Gastrocnemius medialis (tissue), 4 donors: ENCODE results near the gene RGS17. TPM values are rescaled to one million over a fixed set of nuclear protein-coding genes. Genes with fewer than 3 reads are reported as not detected.

Experiments
- ATAC-seq, 2 donors: fragments of 150-250 bp; one replicate each; pipeline ENCODE4 v1.9.1; 2016
- DNase-seq, 2 donors: peaks; one replicate each; pipeline ENCODE4 v3.0.0-alpha.2; 2019
- H3K27ac ChIP-seq, 4 donors: fragments of 200-600 bp; sonication (generic); 1 replicate in 1 of 4; 2 replicates in 3 of 4; pipeline ENCODE4 v1.5.1; 2016 to 2018; ENCODE audit warnings: mild to moderate bottlenecking in 2 of 4, moderate library complexity in 1 of 4
- H3K27me3 ChIP-seq, 3 donors: fragments of 200-600 bp; sonication (generic) in 2 of 3; 1 replicate in 1 of 3; 2 replicates in 2 of 3; pipeline versions ENCODE4 v1.5.1 to v1.6.0; 2016 to 2019; ENCODE audit warnings: mild to moderate bottlenecking in 1 of 3, moderate library complexity in 1 of 3
- H3K36me3 ChIP-seq, 2 donors: fragments of 200-600 bp; sonication (generic) in 1 of 2; one replicate each; pipeline ENCODE4 v1.5.1; 2017 to 2018
- H3K4me1 ChIP-seq, 2 donors: fragments of 200-600 bp; sonication (generic) in 1 of 2; one replicate each; pipeline ENCODE4 v1.5.1; 2016 to 2017; ENCODE audit warnings: mild to moderate bottlenecking in 2 of 2
- H3K4me3 ChIP-seq, 4 donors: fragments of 200-600 bp; sonication (generic) in 3 of 4; 1 replicate in 1 of 4; 2 replicates in 3 of 4; pipeline ENCODE4 v1.5.1; 2016 to 2019; ENCODE audit warnings: mild to moderate bottlenecking in 2 of 4
- H3K9me3 ChIP-seq, 3 donors: fragments of 200-600 bp; sonication (generic) in 2 of 3; 1 replicate in 1 of 3; 2 replicates in 2 of 3; pipeline ENCODE4 v1.5.1; 2016 to 2019
- CTCF ChIP-seq, 5 experiments: fragments of 450-650 bp in 3 of 5; fragments of 200-600 bp in 2 of 5; sonication (generic) in 2 of 5; IDR thresholded peaks in 4 of 5; conservative IDR thresholded peaks in 1 of 5; 1 replicate in 4 of 5; 2 replicates in 1 of 5; pipeline ENCODE4 v1.5.1; 2016 to 2019; ENCODE audit warnings: antibody characterized with exemption in 5 of 5, mild to moderate bottlenecking in 3 of 5, moderate library complexity in 3 of 5
- POLR2A ChIP-seq, 2 donors: fragments of 450-650 bp; IDR thresholded peaks; one replicate each; pipeline ENCODE4 v1.6.1; 2017; ENCODE audit warnings: antibody characterized with exemption in 2 of 2, mild to moderate bottlenecking in 2 of 2, moderate library complexity in 2 of 2
- in situ Hi-C, 4 donors: fragments of 200-750 bp; cut with MboI; loops; one replicate each; pipeline versions ENCODE4 v1.15.0 to v1.8.0; 2017; ENCODE audit warnings: low sequenced_read_pairs in 4 of 4
- intact Hi-C: fragments of 100-400 bp; cut with DNase I; formaldehyde crosslinking; loops from one replicate; pipeline ENCODE4 v1.15.1; 2023; ENCODE audit warnings: low total_unique reads
- total RNA-seq, 4 donors: library from RNA; depleted of rRNA; stranded (reverse); fragments of >200 nt; gene quantifications; one replicate each; pipeline versions ENCODE4 v1.1.0 to v1.2.3, GENCODE V29; 2016

RGS17 gene
- total RNA-seq, 4 donors from 2014 or later = 0.11 TPM; not detected in 3

GRCh38 chr6:153076431-153076830 lies 54.7 kb downstream of the RGS17 start:
- ATAC-seq = no peak
- Histone ChIP-seq H3K36me3 (no peaks in the 10 kb centered on the region), H3K4me1 (no peaks in the 10 kb centered on the region), H3K4me3 (no peak overlapping the region), H3K27me3 (no peaks in the 10 kb centered on the region), H3K9me3 (no peaks in the 10 kb centered on the region), H3K27ac (no peak overlapping the region)
- TF ChIP-seq POLR2A (IDR thresholded peaks at IDR 0.05) (no peak), CTCF (IDR thresholded peaks at IDR 0.05 in 4 of 5, conservative IDR thresholded peaks at IDR 0.05 in 1 of 5) (no peak)
- intact Hi-C loops (no loop called here), in situ Hi-C loops (no loop called here)
- DNase-seq = no peak

DNA sequence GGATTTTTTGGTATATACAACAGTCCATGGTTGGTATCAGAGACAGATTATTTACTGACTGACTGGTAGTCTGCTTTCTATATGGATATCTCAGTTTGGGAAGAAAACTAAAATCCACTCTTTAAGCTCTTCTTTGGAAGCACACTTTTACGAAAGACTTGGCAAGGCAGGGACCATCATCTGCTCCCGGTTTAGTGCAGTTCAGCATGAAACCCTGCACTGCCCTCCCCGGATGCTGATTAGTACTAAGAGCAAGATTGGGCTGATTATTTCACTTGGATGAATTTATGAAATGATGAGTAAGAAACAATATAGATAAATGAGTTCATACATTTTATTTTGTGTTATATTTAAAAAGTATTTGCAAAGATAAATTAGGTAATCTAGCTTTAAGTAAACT lies 56.3 kb downstream of the RGS17 start:
- no peak for ATAC-seq
- TF ChIP-seq POLR2A (IDR thresholded peaks at IDR 0.05) = no peak
- intact Hi-C loops = no loop called here
- in situ Hi-C loops = no loop called here
- Histone ChIP-seq H3K9me3 (no peaks in the 10 kb centered on the region), H3K4me1 (no peaks in the 10 kb centered on the region), H3K36me3 (no peaks in the 10 kb centered on the region), H3K27ac (no peak overlapping the region), H3K27me3 (no peaks in the 10 kb centered on the region), H3K4me3 (no peak overlapping the region)
- DNase-seq = no peak

GRCh38 chr6:153073841-153074240 lies 57.2 kb downstream of the RGS17 start:
- in situ Hi-C loops = no loop called here
- intact Hi-C loops = no loop called here
- no peak for TF ChIP-seq CTCF (IDR thresholded peaks at IDR 0.05 in 4 of 5, conservative IDR thresholded peaks at IDR 0.05 in 1 of 5)
- TF ChIP-seq POLR2A (IDR thresholded peaks at IDR 0.05) = no peak
- H3K36me3 ChIP-seq = no peaks in the 10 kb centered on the region
- ATAC-seq (no peak), DNase-seq (no peak)
- no peak overlapping the region for H3K27ac ChIP-seq
- H3K4me3 ChIP-seq = no peak overlapping the region
- no peaks in the 10 kb centered on the region for H3K9me3 ChIP-seq
- H3K27me3 ChIP-seq = no peaks in the 10 kb centered on the region
- no peaks in the 10 kb centered on the region for H3K4me1 ChIP-seq

DNA sequence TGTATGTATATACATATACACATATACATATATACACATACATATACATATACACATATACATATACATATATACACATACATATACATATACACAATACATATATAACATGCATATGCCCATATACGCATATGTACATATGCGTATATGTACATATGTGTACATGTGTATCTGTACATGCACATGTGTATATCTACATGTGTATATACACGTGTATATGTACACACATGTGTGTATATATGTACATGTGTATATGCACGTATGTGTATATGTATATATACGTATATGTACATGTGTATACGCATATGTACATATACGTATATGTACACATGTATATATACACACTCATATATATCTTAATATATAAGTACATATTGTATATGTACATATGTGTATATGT lies 60.3 kb downstream of the RGS17 start:
- Histone ChIP-seq H3K9me3 (no peaks in the 10 kb centered on the region), H3K4me3 (no peak overlapping the region), H3K36me3 (no peaks in the 10 kb centered on the region), H3K27me3 (no peaks in the 10 kb centered on the region), H3K27ac (no peak overlapping the region), H3K4me1 (no peaks in the 10 kb centered on the region)
- in situ Hi-C loops = no loop called here
- no peak for DNase-seq
- intact Hi-C loops = no loop called here
- TF ChIP-seq CTCF (IDR thresholded peaks at IDR 0.05 in 4 of 5, conservative IDR thresholded peaks at IDR 0.05 in 1 of 5) (no peak), POLR2A (IDR thresholded peaks at IDR 0.05) (no peak)
- no peak for ATAC-seq

GRCh38 chr6:153069897-153070296 lies 61.2 kb downstream of the RGS17 start:
- H3K36me3 ChIP-seq = no peaks in the 10 kb centered on the region
- DNase-seq = no peak
- in situ Hi-C loops (no loop called here), intact Hi-C loops (no loop called here)
- ATAC-seq = no peak
- H3K4me3 ChIP-seq = no peak overlapping the region
- H3K27ac ChIP-seq = no peak overlapping the region
- no peaks in the 10 kb centered on the region for H3K9me3 ChIP-seq
- TF ChIP-seq CTCF (IDR thresholded peaks at IDR 0.05 in 4 of 5, conservative IDR thresholded peaks at IDR 0.05 in 1 of 5) = no peak
- no peak for TF ChIP-seq POLR2A (IDR thresholded peaks at IDR 0.05)
- no peaks in the 10 kb centered on the region for H3K4me1 ChIP-seq
- no peaks in the 10 kb centered on the region for H3K27me3 ChIP-seq
